CD4-positive, alpha-beta memory T cell (primary cell): ENCODE results near the gene PDIA6. TPM values are rescaled to one million over a fixed set of nuclear protein-coding genes. Genes with fewer than 3 reads are reported as not detected.

Source experiments
- CTCF ChIA-PET: fragments of 350-600 bp; sonication (Branson Sonifier 250); formaldehyde crosslinking; loops from one replicate; lab custom pipeline; 2021; ENCODE audit warnings: inconsistent platforms; ENCODE audit not compliant: partially characterized antibody; lab: Charles Lee
- POLR2A ChIA-PET: fragments of 350-600 bp; sonication (Branson Sonifier 250); formaldehyde crosslinking; loops from one replicate; lab custom pipeline; 2021; ENCODE audit not compliant: partially characterized antibody; lab: Charles Lee
- DNase-seq, 5 donors: peaks; one replicate each; pipeline versions ENCODE4 v3.0.0 to v3.0.0-alpha.2; 2020 to 2022; ENCODE audit warnings: mixed read lengths in 1 of 5
- H3K27ac ChIP-seq: one replicate; pipeline ENCODE4 v1.7.0; 2013; ENCODE audit warnings: low read depth, low read length
- H3K27me3 ChIP-seq: 2 replicates; pipeline ENCODE4 v1.7.0; 2013; ENCODE audit warnings: mild to moderate bottlenecking, low read length, moderate library complexity; ENCODE audit not compliant: insufficient read depth
- H3K36me3 ChIP-seq: 2 replicates; pipeline ENCODE4 v1.7.0; 2013; ENCODE audit warnings: mild to moderate bottlenecking, low read length, moderate library complexity; ENCODE audit not compliant: insufficient read depth
- H3K4me1 ChIP-seq: 2 replicates; pipeline ENCODE4 v1.7.0; 2013; ENCODE audit warnings: mild to moderate bottlenecking, low read length, moderate library complexity; ENCODE audit not compliant: insufficient read depth
- H3K4me3 ChIP-seq, 2 donors: one replicate each; pipeline ENCODE4 v1.7.0; 2013; ENCODE audit warnings: low read length in 2 of 2, mild to moderate bottlenecking in 1 of 2
- H3K9me3 ChIP-seq, 2 donors: one replicate each; pipeline ENCODE4 v1.7.0; 2013; ENCODE audit warnings: low read length in 2 of 2, control low read depth in 1 of 2; ENCODE audit not compliant: control insufficient read depth in 1 of 2
- H3K27ac Mint-ChIP-seq, 7 donors: one replicate each; pipeline ENCODE4 v1.8.0; 2020 to 2021; ENCODE audit warnings: mixed read lengths in 7 of 7, mild to moderate bottlenecking in 6 of 7, inconsistent platforms in 3 of 7, moderate library complexity in 3 of 7
- H3K27me3 Mint-ChIP-seq, 2 donors: one replicate each; pipeline ENCODE4 v1.8.0; 2020 to 2021; ENCODE audit warnings: mixed read lengths in 2 of 2
- H3K36me3 Mint-ChIP-seq, 2 donors: one replicate each; pipeline ENCODE4 v1.8.0; 2020 to 2021; ENCODE audit warnings: mixed read lengths in 2 of 2, inconsistent platforms in 1 of 2, mild to moderate bottlenecking in 1 of 2
- H3K4me1 Mint-ChIP-seq, 4 donors: one replicate each; pipeline ENCODE4 v1.8.0; 2020 to 2021; ENCODE audit warnings: mixed read lengths in 4 of 4, mild to moderate bottlenecking in 1 of 4
- H3K4me3 Mint-ChIP-seq, 8 donors: one replicate each; pipeline ENCODE4 v1.8.0; 2020 to 2021; ENCODE audit warnings: mixed read lengths in 8 of 8, mild to moderate bottlenecking in 7 of 8, moderate library complexity in 6 of 8, inconsistent platforms in 3 of 8
- H3K9me3 Mint-ChIP-seq, 8 donors: one replicate each; pipeline ENCODE4 v1.8.0; 2020 to 2021; ENCODE audit warnings: mixed read lengths in 8 of 8, mild to moderate bottlenecking in 5 of 8, inconsistent platforms in 3 of 8, moderate library complexity in 1 of 8
- intact Hi-C: fragments of 100-400 bp; cut with micrococcal nuclease; formaldehyde crosslinking; loops from one replicate; pipeline ENCODE4 v1.15.1; 2023
- polyA plus RNA-seq, 2 donors: library from polyadenylated mRNA; unstranded; fragments of 300-500 nt; fragmentation: Illumina TruSeq; gene quantifications; one replicate each; pipeline ENCODE4 v1.2.3, GENCODE V29; 2021
- total RNA-seq, 2 experiments: library from RNA; stranded (reverse); gene quantifications; one replicate each; pipeline ENCODE4 v1.2.3, GENCODE V29; 2021

Gene PDIA6
- total and polyA plus RNA-seq, 4 experiments from 2014 or later = 75.9 to 273 (median 112) TPM

GRCh38 chr2:10848541-10848940, 36.0 kb upstream of the PDIA6 start:
- POLR2A ChIA-PET = no interaction called here
- CTCF ChIA-PET = interaction anchor here (0.8 kb wide), 1 partner anchor 10 kb away, joined by 3 read pairs; no protein-coding TSS in a partner anchor
- no peaks in the 10 kb centered on the region for H3K9me3 ChIP-seq
- Mint-ChIP-seq H3K9me3 (no peaks in the 10 kb centered on the region), H3K27ac (no peak overlapping the region), H3K4me3 (no peak overlapping the region), H3K27me3 (peaks cover 0 to 10% of the 10 kb centered on the region in 2 donors), H3K36me3 (no peaks in the 10 kb centered on the region), H3K4me1 (no peaks in the 10 kb centered on the region)
- H3K27me3 ChIP-seq = no peaks in the 10 kb centered on the region
- intact Hi-C loops = no loop called here
- no peak overlapping the region for H3K4me3 ChIP-seq
- H3K4me1 ChIP-seq = no peaks in the 10 kb centered on the region
- H3K36me3 ChIP-seq = no peaks in the 10 kb centered on the region
- DNase-seq = no peak
- no peak overlapping the region for H3K27ac ChIP-seq

GRCh38 chr2:10847008-10847407, 34.4 kb upstream of the PDIA6 start:
- peaks cover 0 to 15% of the 10 kb centered on the region in 2 donors for H3K27me3 Mint-ChIP-seq

GRCh38 chr2:10846110-10846861, 33.7 kb upstream of the PDIA6 start:
- Mint-ChIP-seq H3K27ac (no peak overlapping the region), H3K9me3 (peaks cover 0 to 18% (median 13%) of the 10 kb centered on the region in 8 donors), H3K36me3 (peaks cover 0 to 1% of the 10 kb centered on the region in 2 donors), H3K27me3 (peaks cover 0 to 15% of the 10 kb centered on the region in 2 donors), H3K4me3 (no peak overlapping the region), H3K4me1 (no peaks in the 10 kb centered on the region)
- no peaks in the 10 kb centered on the region for H3K4me1 ChIP-seq
- ChIA-PET CTCF (interaction anchor here (1.9 kb wide), 1 partner anchor 11 kb away, joined by 8 read pairs; no protein-coding TSS in a partner anchor), POLR2A (no interaction called here)
- peaks cover 0 to 9% of the 10 kb centered on the region in 2 donors for H3K9me3 ChIP-seq
- no peaks in the 10 kb centered on the region for H3K27me3 ChIP-seq
- no peak overlapping the region for H3K27ac ChIP-seq
- intact Hi-C loops = no loop called here
- H3K4me3 ChIP-seq = no peak overlapping the region
- no peak for DNase-seq
- H3K36me3 ChIP-seq = no peaks in the 10 kb centered on the region

More at GRCh38 chr2:10847008-10847407, 34.4 kb upstream of the PDIA6 start:
- Histone ChIP-seq H3K9me3 (peaks cover 0 to 2% of the 10 kb centered on the region in 2 donors), H3K4me3 (no peak overlapping the region), H3K27me3 (no peaks in the 10 kb centered on the region), H3K27ac (no peak overlapping the region), H3K36me3 (no peaks in the 10 kb centered on the region), H3K4me1 (no peaks in the 10 kb centered on the region)
- POLR2A ChIA-PET = no interaction called here
- Mint-ChIP-seq H3K4me3 (no peak overlapping the region), H3K36me3 (peaks cover 0 to under 1% of the 10 kb centered on the region in 2 donors), H3K4me1 (no peaks in the 10 kb centered on the region), H3K27ac (no peak overlapping the region), H3K9me3 (peaks cover 0 to 11% (median 6%) of the 10 kb centered on the region in 8 donors)
- CTCF ChIA-PET = interaction anchor here (1.0 kb wide), 1 partner anchor 14 kb away, joined by 5 read pairs; no protein-coding TSS in a partner anchor
- intact Hi-C loops = no loop called here
- DNase-seq = no peak

GRCh38 chr2:10845640-10846039, 33.1 kb upstream of the PDIA6 start:
- H3K4me3 Mint-ChIP-seq = no peak overlapping the region
- H3K9me3 Mint-ChIP-seq = peaks cover 0 to 24% (median 19%) of the 10 kb centered on the region in 8 donors
- no peak for DNase-seq
- intact Hi-C loops = no loop called here
- Histone ChIP-seq H3K36me3 (no peaks in the 10 kb centered on the region), H3K4me3 (no peak overlapping the region), H3K4me1 (no peaks in the 10 kb centered on the region), H3K27ac (no peak overlapping the region), H3K27me3 (no peaks in the 10 kb centered on the region), H3K9me3 (peaks cover 0 to 15% of the 10 kb centered on the region in 2 donors)
- peaks cover 0 to 1% of the 10 kb centered on the region in 2 donors for H3K36me3 Mint-ChIP-seq
- H3K4me1 Mint-ChIP-seq = no peaks in the 10 kb centered on the region
- no peak overlapping the region for H3K27ac Mint-ChIP-seq
- POLR2A ChIA-PET = no interaction called here
- CTCF ChIA-PET = interaction anchor here (1.9 to 5.6 kb wide), 2 partner anchors 10 to 14 kb away, joined by 8 to 39 read pairs; no protein-coding TSS in a partner anchor
- H3K27me3 Mint-ChIP-seq = peaks cover 1 to 15% of the 10 kb centered on the region in 2 donors

- ChIA-PET POLR2A (no interaction called here), CTCF (interaction anchor here (0.9 to 5.6 kb wide), 3 partner anchors 9 to 226 kb away, joined by 3 to 39 read pairs (median 4); no protein-coding TSS in a partner anchor)
- DNase-seq = no peak
- no peaks in the 10 kb centered on the region for H3K36me3 ChIP-seq
- Mint-ChIP-seq H3K9me3 (peaks cover 0 to 37% (median 28%) of the 10 kb centered on the region in 8 donors), H3K27me3 (peaks cover 2 to 20% of the 10 kb centered on the region in 2 donors), H3K36me3 (peaks cover 0 to 3% of the 10 kb centered on the region in 2 donors), H3K4me1 (no peaks in the 10 kb centered on the region), H3K27ac (no peak overlapping the region), H3K4me3 (no peak overlapping the region)
- intact Hi-C loops = no loop called here
- H3K9me3 ChIP-seq = peaks cover 0 to 18% of the 10 kb centered on the region in 2 donors
- no peaks in the 10 kb centered on the region for H3K27me3 ChIP-seq
- no peaks in the 10 kb centered on the region for H3K4me1 ChIP-seq
- no peak overlapping the region for H3K4me3 ChIP-seq
- H3K27ac ChIP-seq = no peak overlapping the region
Measured at GRCh38 chr2:10844097-10844496, 31.5 kb upstream of the PDIA6 start.

- Histone ChIP-seq H3K27me3 (no peaks in the 10 kb centered on the region), H3K9me3 (peaks cover 0 to 18% of the 10 kb centered on the region in 2 donors), H3K27ac (no peak overlapping the region), H3K36me3 (no peaks in the 10 kb centered on the region), H3K4me1 (no peaks in the 10 kb centered on the region), H3K4me3 (no peak overlapping the region)
- Mint-ChIP-seq H3K27me3 (peaks cover 5 to 29% of the 10 kb centered on the region in 2 donors), H3K9me3 (peaks cover 0 to 39% (median 28%) of the 10 kb centered on the region in 8 donors), H3K27ac (no peak overlapping the region), H3K4me3 (no peak overlapping the region), H3K36me3 (peaks cover 0 to 3% of the 10 kb centered on the region in 2 donors), H3K4me1 (no peaks in the 10 kb centered on the region)
- DNase-seq = no peak
- intact Hi-C loops = no loop called here
- ChIA-PET POLR2A (no interaction called here), CTCF (interaction anchor here (0.9 to 5.6 kb wide), 4 partner anchors 11 to 282 kb away, joined by 3 to 39 read pairs (median 3); no protein-coding TSS in a partner anchor)
Measured at GRCh38 chr2:10842506-10842905, 29.9 kb upstream of the PDIA6 start.

GRCh38 chr2:10841547-10842219, 29.1 kb upstream of the PDIA6 start:
- H3K36me3 Mint-ChIP-seq = peaks cover 0 to 3% of the 10 kb centered on the region in 2 donors
- H3K27ac ChIP-seq = no peak overlapping the region
- CTCF ChIA-PET = interaction anchor here (0.9 to 5.6 kb wide), 3 partner anchors 10 to 283 kb away, joined by 3 to 39 read pairs (median 3); no protein-coding TSS in a partner anchor
- H3K27me3 ChIP-seq = no peaks in the 10 kb centered on the region
- H3K4me3 ChIP-seq = no peak overlapping the region
- no peaks in the 10 kb centered on the region for H3K36me3 ChIP-seq
- peaks cover 0 to 18% of the 10 kb centered on the region in 2 donors for H3K9me3 ChIP-seq
- H3K27me3 Mint-ChIP-seq = peaks cover 5 to 29% of the 10 kb centered on the region in 2 donors
- no peak for DNase-seq
- peaks cover 0 to 39% (median 28%) of the 10 kb centered on the region in 8 donors for H3K9me3 Mint-ChIP-seq
- POLR2A ChIA-PET = no interaction called here
- H3K4me1 ChIP-seq = no peaks in the 10 kb centered on the region
- intact Hi-C loops = no loop called here
- peak overlapping the region in 1 of 7 donors; percentile 77 for H3K27ac Mint-ChIP-seq
- no peaks in the 10 kb centered on the region for H3K4me1 Mint-ChIP-seq
- H3K4me3 Mint-ChIP-seq = no peak overlapping the region
